ENCODE results near the gene IGF2R.
A peak's percentile ranks its signal among the peaks of the same experiment; 100 is the strongest.
"Not testable (repeated sequence)": the region's sequence is repeated elsewhere in the genome, so short reads cannot be mapped to it uniquely, and the experiment has no call there.

IGF2R gene

GRCh38 chr6:159959976-159960384, 8.9 kb upstream of the IGF2R start:
- Histone ChIP-seq H3K4me1 (ENCODE audit: insufficient read depth, low read length) (no peaks in the 10 kb centered on the region), H3K9me3 (ENCODE audit: low read length) (peaks cover 3% of the 10 kb centered on the region), H3K36me3 (ENCODE audit: insufficient read depth, low read length) (no peaks in the 10 kb centered on the region), H3K27me3 (ENCODE audit: insufficient read depth, low read length) (peaks cover 8% of the 10 kb centered on the region), H2AFZ (ENCODE audit: low read depth, low read length) (no peak overlapping the region), H3K4me3 (ENCODE audit: low read length) (no peak overlapping the region)

DNA sequence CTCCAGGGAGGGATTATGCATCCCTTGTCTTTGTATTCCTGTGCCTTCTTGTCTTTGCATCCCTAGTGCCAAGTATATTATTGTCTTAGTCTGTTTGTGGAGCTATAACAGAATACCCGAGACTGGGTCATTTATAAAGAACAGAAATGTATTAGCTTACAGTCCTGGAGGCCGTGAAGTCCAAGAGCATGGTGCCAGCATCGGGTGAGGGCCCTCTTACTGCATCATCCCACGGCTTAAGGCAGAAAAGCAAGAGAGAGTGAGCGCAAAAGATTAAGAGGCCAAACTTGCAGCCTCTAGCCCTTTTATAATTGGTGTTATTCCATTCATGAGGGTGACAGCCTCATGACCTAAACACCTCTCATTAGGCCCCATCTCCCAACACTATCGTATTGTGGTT, 8.4 kb upstream of the IGF2R start:
- Histone ChIP-seq H3K36me3 (ENCODE audit: insufficient read depth, low read length) (no peaks in the 10 kb centered on the region), H3K4me1 (ENCODE audit: insufficient read depth, low read length) (no peaks in the 10 kb centered on the region), H2AFZ (ENCODE audit: low read depth, low read length) (no peak overlapping the region), H3K27me3 (ENCODE audit: insufficient read depth, low read length) (peaks cover 8% of the 10 kb centered on the region), H3K9me3 (ENCODE audit: low read length) (peaks cover 3% of the 10 kb centered on the region), H3K4me3 (ENCODE audit: low read length) (no peak overlapping the region)

- Histone ChIP-seq H3K4me3 (ENCODE audit: low read length) (no peak overlapping the region), H3K4me1 (ENCODE audit: insufficient read depth, low read length) (no peaks in the 10 kb centered on the region), H3K9me3 (ENCODE audit: low read length) (peaks cover 3% of the 10 kb centered on the region), H3K36me3 (ENCODE audit: insufficient read depth, low read length) (no peaks in the 10 kb centered on the region), H2AFZ (ENCODE audit: low read depth, low read length) (no peak overlapping the region), H3K27me3 (ENCODE audit: insufficient read depth, low read length) (peaks cover 8% of the 10 kb centered on the region)
These were observed 7.4 kb upstream of the IGF2R start for GRCh38 chr6:159961528-159961927.

- no peaks in the 10 kb centered on the region for H3K36me3 ChIP-seq (ENCODE audit: insufficient read depth, low read length)
- H3K4me1 ChIP-seq (ENCODE audit: insufficient read depth, low read length), result peaks cover 2% of the 10 kb centered on the region
- peaks cover 8% of the 10 kb centered on the region for H3K27me3 ChIP-seq (ENCODE audit: insufficient read depth, low read length)
- peaks cover 3% of the 10 kb centered on the region for H3K9me3 ChIP-seq (ENCODE audit: low read length)
- H2AFZ ChIP-seq (ENCODE audit: low read depth, low read length), result no peak overlapping the region
- H3K4me3 ChIP-seq (ENCODE audit: low read length), result no peak overlapping the region
These were observed 5.8 kb upstream of the IGF2R start for GRCh38 chr6:159963111-159963510.

DNA sequence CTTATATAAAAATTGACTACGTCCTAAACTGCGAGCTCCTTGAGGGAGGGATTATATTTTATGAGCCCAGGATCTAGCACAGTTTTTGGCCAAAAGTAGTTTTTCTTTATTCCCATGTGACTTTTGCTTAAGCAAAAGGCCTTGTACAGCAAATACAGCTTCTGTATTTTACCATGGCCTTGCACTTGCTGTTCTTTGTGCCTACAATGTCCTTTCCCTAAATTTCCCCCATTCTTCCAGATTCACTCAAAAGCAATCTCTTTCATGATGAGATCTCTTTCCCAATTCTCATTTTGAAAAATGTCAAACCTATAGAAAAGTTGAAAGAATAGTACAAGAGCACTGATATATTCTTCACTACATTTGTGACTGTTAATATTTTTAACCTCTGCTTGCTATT, 4.8 kb upstream of the IGF2R start:
- no peak overlapping the region for H3K4me3 ChIP-seq (ENCODE audit: low read length)
- H3K4me1 ChIP-seq (ENCODE audit: insufficient read depth, low read length), result peaks cover 5% of the 10 kb centered on the region
- H3K9me3 ChIP-seq (ENCODE audit: low read length), result peaks cover 3% of the 10 kb centered on the region
- H3K27me3 ChIP-seq (ENCODE audit: insufficient read depth, low read length), result peaks cover 8% of the 10 kb centered on the region
- no peaks in the 10 kb centered on the region for H3K36me3 ChIP-seq (ENCODE audit: insufficient read depth, low read length)
- H2AFZ ChIP-seq (ENCODE audit: low read depth, low read length), result no peak overlapping the region

GRCh38 chr6:159966339-159966738, 2.5 kb upstream of the IGF2R start:
- Histone ChIP-seq H3K4me1 (ENCODE audit: insufficient read depth, low read length) (peaks cover 14% of the 10 kb centered on the region), H3K4me3 (ENCODE audit: low read length) (no peak overlapping the region), H2AFZ (ENCODE audit: low read depth, low read length) (no peak overlapping the region), H3K27me3 (ENCODE audit: insufficient read depth, low read length) (peaks cover 8% of the 10 kb centered on the region), H3K36me3 (ENCODE audit: insufficient read depth, low read length) (no peaks in the 10 kb centered on the region), H3K9me3 (ENCODE audit: low read length) (no peaks in the 10 kb centered on the region)

DNA sequence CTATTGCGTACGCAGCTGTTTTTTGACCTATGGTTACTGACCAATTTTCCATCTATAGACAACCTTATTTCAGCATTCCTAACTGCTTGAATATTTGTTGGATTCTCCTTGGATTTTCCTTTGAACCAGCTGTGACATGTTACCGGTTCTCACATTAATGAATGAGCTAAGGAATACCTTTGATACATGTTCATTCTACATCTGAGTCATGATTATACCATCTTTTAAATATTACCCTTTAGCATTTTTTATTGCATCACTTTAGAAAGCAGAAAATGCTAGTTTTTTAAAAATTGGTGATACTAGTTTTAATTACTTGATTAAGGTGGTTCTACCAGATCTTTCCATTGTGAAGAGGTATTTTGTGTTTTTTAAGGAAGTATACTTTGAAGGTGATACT, 1.9 kb upstream of the IGF2R start:
- Histone ChIP-seq H2AFZ (ENCODE audit: low read depth, low read length) (no peak overlapping the region), H3K4me1 (ENCODE audit: insufficient read depth, low read length) (peaks cover 20% of the 10 kb centered on the region), H3K27me3 (ENCODE audit: insufficient read depth, low read length) (peaks cover 8% of the 10 kb centered on the region), H3K4me3 (ENCODE audit: low read length) (no peak overlapping the region), H3K9me3 (ENCODE audit: low read length) (no peaks in the 10 kb centered on the region), H3K36me3 (ENCODE audit: insufficient read depth, low read length) (no peaks in the 10 kb centered on the region)

GRCh38 chr6:159967621-159968020, 1.3 kb upstream of the IGF2R start:
- peaks cover 26% of the 10 kb centered on the region for H3K4me1 ChIP-seq (ENCODE audit: insufficient read depth, low read length)
- H3K36me3 ChIP-seq (ENCODE audit: insufficient read depth, low read length); H3K9me3 ChIP-seq (ENCODE audit: low read length); H2AFZ ChIP-seq (ENCODE audit: low read depth, low read length); H3K27me3 ChIP-seq (ENCODE audit: insufficient read depth, low read length): not testable (repeated sequence)
- peak overlapping the region; percentile 60 for H3K4me3 ChIP-seq (ENCODE audit: low read length)

DNA sequence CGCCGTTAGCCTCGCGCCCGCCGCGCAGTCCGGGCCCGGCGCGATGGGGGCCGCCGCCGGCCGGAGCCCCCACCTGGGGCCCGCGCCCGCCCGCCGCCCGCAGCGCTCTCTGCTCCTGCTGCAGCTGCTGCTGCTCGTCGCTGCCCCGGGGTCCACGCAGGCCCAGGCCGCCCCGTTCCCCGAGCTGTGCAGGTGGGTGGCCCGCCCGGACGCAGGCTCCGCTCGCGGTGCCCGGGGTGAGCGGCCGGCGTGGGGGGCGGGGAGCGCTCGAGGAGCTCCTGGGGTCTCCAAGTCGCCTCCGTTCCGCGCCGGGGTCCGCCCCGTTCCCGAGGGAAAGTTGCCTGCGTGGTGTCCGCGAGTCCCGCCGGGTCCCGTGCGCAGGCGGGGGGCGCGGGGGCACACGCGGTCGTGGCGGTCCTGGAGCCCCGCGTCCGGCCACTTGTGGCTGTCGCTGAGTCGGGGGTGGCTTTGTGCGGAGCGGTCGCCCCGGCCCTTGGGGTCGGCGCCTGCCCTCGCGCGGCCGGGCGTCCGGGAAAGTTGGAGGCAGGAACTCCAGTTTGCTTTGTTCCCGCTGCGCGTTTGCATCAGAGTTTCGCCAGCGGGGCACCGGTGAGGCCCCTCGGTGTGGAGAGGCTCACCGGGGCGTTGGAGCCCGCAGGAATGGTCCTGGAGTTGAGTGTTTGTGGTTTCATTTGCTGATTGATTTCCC, 476 bp downstream of the IGF2R start:
- H3K4me1 ChIP-seq (ENCODE audit: insufficient read depth, low read length), result peaks cover 40% of the 10 kb centered on the region
- no peaks in the 10 kb centered on the region for H3K9me3 ChIP-seq (ENCODE audit: low read length)
- peaks cover 3% of the 10 kb centered on the region for H3K27me3 ChIP-seq (ENCODE audit: insufficient read depth, low read length)
- H3K36me3 ChIP-seq (ENCODE audit: insufficient read depth, low read length), result no peaks in the 10 kb centered on the region
- H3K4me3 ChIP-seq (ENCODE audit: low read length), result peak overlapping the region; percentile 60
- no peak overlapping the region for H2AFZ ChIP-seq (ENCODE audit: low read depth, low read length)

DNA sequence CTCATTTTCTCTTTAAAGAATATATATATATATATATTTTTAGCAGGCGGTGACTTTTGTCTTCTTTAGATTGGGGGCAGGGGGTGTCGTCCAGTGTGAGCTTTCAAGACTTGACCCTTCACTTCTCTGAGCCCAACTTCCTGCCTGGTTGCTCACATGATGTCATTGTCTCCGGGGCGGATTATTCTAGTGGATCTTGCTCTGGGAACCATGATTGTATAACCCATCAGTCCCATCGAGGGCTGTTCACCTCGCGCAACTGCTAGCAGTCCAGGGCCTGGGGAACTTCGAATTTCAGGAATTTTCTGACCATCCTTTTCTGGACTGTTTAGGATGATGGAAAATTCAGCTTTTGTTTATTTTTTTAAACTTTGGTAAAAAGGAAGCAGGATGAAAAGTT, 1.0 kb downstream of the IGF2R start:
- Histone ChIP-seq H3K36me3 (ENCODE audit: insufficient read depth, low read length) (no peaks in the 10 kb centered on the region), H3K4me1 (ENCODE audit: insufficient read depth, low read length) (peaks cover 40% of the 10 kb centered on the region), H3K27me3 (ENCODE audit: insufficient read depth, low read length) (no peaks in the 10 kb centered on the region), H2AFZ (ENCODE audit: low read depth, low read length) (no peak overlapping the region), H3K9me3 (ENCODE audit: low read length) (no peaks in the 10 kb centered on the region), H3K4me3 (ENCODE audit: low read length) (peak overlapping the region; percentile 60)

DNA sequence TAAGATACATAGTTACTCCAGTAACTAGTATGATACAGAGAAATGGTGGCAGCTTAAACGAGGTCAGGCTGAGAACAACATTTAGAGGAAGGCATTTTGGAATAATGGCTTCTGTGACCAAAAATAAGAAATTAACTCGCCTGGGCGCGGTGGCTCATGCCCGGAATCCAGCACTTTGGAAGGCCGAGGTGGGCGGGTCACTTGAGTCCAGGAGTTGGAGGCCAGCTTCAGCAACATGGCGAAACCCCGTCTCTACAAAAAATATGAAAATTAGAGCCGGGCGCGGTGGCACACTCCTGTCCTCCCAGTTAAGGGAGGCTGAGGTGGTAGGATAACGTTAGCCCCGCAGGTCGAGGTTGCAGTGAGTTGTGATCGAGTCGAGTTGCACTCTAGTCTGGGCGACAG, 1.8 kb downstream of the IGF2R start:
- Histone ChIP-seq H3K9me3 (ENCODE audit: low read length) (no peaks in the 10 kb centered on the region), H3K4me1 (ENCODE audit: insufficient read depth, low read length) (peaks cover 40% of the 10 kb centered on the region), H2AFZ (ENCODE audit: low read depth, low read length) (no peak overlapping the region), H3K4me3 (ENCODE audit: low read length) (peak overlapping the region; percentile 60), H3K27me3 (ENCODE audit: insufficient read depth, low read length) (no peaks in the 10 kb centered on the region), H3K36me3 (ENCODE audit: insufficient read depth, low read length) (no peaks in the 10 kb centered on the region)

DNA sequence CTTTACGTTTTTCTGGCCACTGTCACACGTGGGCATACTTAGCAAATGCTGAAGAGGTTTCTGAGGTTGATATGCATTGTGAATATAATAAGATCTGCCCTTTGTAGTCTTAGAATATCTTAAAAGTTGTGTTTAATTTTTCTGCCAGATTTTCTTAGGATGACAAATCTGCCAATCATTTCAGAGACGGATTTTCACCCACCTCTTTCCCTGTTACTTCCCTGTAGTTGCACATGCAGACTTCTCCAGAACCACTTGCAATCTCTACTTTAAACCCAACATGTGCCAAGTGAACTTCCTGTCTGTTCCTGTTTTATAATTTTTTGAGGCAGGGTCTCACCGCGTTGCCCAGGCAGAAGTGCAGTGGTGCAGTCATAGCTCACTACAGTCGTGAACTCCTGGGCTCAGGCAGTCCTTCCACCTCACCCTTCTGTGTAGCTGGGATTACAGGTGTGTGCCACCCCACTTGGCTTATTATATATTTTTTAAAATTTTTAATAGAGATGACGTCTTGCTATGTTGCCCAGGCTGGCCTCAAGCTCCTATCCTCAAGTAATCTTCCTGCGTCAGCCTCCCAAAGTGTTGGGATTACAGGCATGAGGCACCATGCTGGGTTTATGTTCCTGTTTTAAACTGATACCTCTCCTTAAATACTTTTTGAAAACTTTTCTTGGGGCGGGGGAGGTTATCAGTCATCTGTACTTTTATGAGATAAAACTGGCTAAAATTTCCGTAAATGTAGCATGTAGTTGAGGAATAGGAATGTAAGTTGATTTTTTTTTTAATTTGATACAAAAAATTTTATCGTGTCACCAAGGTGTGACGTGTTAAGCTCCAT, 2.7 kb downstream of the IGF2R start:
- no peaks in the 10 kb centered on the region for H3K27me3 ChIP-seq (ENCODE audit: insufficient read depth, low read length)
- H2AFZ ChIP-seq (ENCODE audit: low read depth, low read length), result no peak overlapping the region
- no peaks in the 10 kb centered on the region for H3K36me3 ChIP-seq (ENCODE audit: insufficient read depth, low read length)
- peaks cover 40% of the 10 kb centered on the region for H3K4me1 ChIP-seq (ENCODE audit: insufficient read depth, low read length)
- H3K9me3 ChIP-seq (ENCODE audit: low read length), result no peaks in the 10 kb centered on the region
- H3K4me3 ChIP-seq (ENCODE audit: low read length), result peak overlapping the region; percentile 60

DNA sequence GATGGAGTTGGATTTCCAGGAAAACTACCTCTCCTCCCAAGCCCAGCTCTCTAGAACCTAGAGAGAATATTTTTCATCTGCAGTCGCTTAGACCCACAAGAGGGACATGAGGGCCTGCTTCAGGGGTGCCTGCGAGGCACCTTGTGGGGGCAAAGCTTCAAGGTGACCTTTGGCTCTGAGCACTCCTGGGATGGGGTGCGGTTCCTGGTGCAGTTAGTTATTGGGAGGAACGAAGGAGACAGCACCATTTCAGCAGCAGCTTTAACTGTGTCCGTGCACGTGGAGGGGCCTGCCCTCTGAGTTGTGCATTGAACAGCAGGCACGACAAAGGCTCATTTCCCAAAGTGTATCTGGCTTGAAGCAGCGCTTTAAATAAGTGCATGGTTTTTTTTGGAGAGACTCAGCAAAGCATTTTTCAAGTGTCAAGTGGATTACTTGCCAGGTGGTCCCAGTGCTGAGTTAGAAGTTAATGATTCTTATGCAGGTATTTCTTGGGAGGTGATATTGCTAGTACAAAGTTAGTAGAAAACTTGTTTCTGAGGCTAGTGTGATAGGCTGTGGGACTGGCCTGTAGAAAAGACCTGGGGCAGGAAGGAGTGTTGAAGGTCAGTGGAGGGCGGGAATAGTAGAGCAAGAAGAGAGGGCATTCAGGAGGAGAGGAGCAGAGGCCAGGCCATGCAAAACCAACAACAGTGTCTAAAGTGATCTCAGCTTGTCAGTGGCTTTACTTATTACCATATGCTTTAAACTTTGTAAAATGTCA, 3.8 kb downstream of the IGF2R start:
- peaks cover 51% of the 10 kb centered on the region for H3K4me1 ChIP-seq (ENCODE audit: insufficient read depth, low read length)
- H3K36me3 ChIP-seq (ENCODE audit: insufficient read depth, low read length), result no peaks in the 10 kb centered on the region
- no peaks in the 10 kb centered on the region for H3K27me3 ChIP-seq (ENCODE audit: insufficient read depth, low read length)
- H2AFZ ChIP-seq (ENCODE audit: low read depth, low read length), result no peak overlapping the region
- H3K4me3 ChIP-seq (ENCODE audit: low read length), result no peak overlapping the region
- H3K9me3 ChIP-seq (ENCODE audit: low read length), result no peaks in the 10 kb centered on the region
